ENCODE measurements around the gene PHETA2. TPM values are rescaled to one million over a fixed set of nuclear protein-coding genes. Genes with fewer than 3 reads are reported as not detected.

Gene PHETA2
- 14.6 and 25.0 TPM in 2 replicates for total RNA-seq

GRCh38 chr22:42074132-42074811 lies at the start of gene PHETA2:
TSS of gene PHETA2 (plus strand) at chr22:42074248. CDS start at chr22:42077294, 3,046 bp downstream.

GRCh38 chr22:42070517-42071422 lies 3.3 kb upstream of the PHETA2 start, which contains the start of gene NAGA:
TSS of gene NAGA (minus strand) at chr22:42070812. CDS start at chr22:42070297, 515 bp downstream.

GRCh38 chr22:42079319-42080251 lies 5.5 kb downstream of the PHETA2 start, which contains the start of gene SMDT1:
TSS of gene SMDT1 (plus strand) at chr22:42079700. CDS start at chr22:42079769, 69 bp downstream.

GRCh38 chr22:42090596-42091454 lies 16.8 kb downstream of the PHETA2 start, which contains the start of gene NDUFA6:
TSS of gene NDUFA6 (minus strand) at chr22:42090772. CDS start at chr22:42090744, 28 bp downstream.

Other genes with a start within 250 kb of the PHETA2 start
- gene SREBF2, start 241.1 kb upstream of the PHETA2 start, total RNA-seq, result 70.2 and 76.8 TPM in 2 replicates
- gene SHISA8, start 159.2 kb upstream of the PHETA2 start, total RNA-seq, result not detected in 2 replicates
- gene TNFRSF13C, start 147.4 kb upstream of the PHETA2 start, total RNA-seq, result not detected in 2 replicates
- gene CENPM, start 127.1 kb upstream of the PHETA2 start, total RNA-seq, result 1.2 and 2.6 TPM in 2 replicates
- gene SEPTIN3, start 104.8 kb upstream of the PHETA2 start, total RNA-seq, result 0.35 TPM in 1 of 2 replicates, not detected in the other
- not detected in 2 replicates for gene WBP2NL, start 75.5 kb upstream of the PHETA2 start, total RNA-seq
- 16.1 and 31.2 TPM in 2 replicates for gene NAGA, start 3.4 kb upstream of the PHETA2 start, total RNA-seq
- gene SMDT1, start 5.5 kb downstream of the PHETA2 start, total RNA-seq, result 2.6 and 3.5 TPM in 2 replicates
- 38.6 and 61.8 TPM in 2 replicates for gene NDUFA6, start 16.5 kb downstream of the PHETA2 start, total RNA-seq
- gene CYP2D6, start 56.6 kb downstream of the PHETA2 start, total RNA-seq, result 2.3 TPM in 1 of 2 replicates, not detected in the other
- gene TCF20, start 196.4 kb downstream of the PHETA2 start, total RNA-seq, result 15.0 and 15.3 TPM in 2 replicates